Peyer's patch (tissue), 4 donors: ENCODE measurements around the gene ZNF813. TPM values are rescaled to one million over a fixed set of nuclear protein-coding genes. Genes with fewer than 3 reads are reported as not detected.
"Not testable (repeated sequence)": the region's sequence is repeated elsewhere in the genome, so short reads cannot be mapped to it uniquely, and the experiment has no call there.

Experiments
- DNase-seq, 3 donors: peaks; one replicate each; pipeline ENCODE4 v3.0.0-alpha.2; 2017 to 2019
- H3K27ac ChIP-seq, 4 donors: fragments of 200-600 bp; sonication (generic); one replicate each; pipeline ENCODE4 v1.5.1; 2016 to 2019
- H3K27me3 ChIP-seq, 2 donors: fragments of 200-600 bp; sonication (generic); one replicate each; pipeline ENCODE4 v1.5.1; 2019
- H3K36me3 ChIP-seq, 3 donors: fragments of 200-600 bp; sonication (generic); one replicate each; pipeline ENCODE4 v1.5.1; 2016 to 2019
- H3K4me1 ChIP-seq, 4 donors: fragments of 200-600 bp; sonication (generic); one replicate each; pipeline ENCODE4 v1.5.1; 2016 to 2019
- H3K4me3 ChIP-seq, 4 donors: fragments of 200-600 bp; sonication (generic); 1 replicate in 3 of 4; 2 replicates in 1 of 4; pipeline ENCODE4 v1.5.1; 2016 to 2019; ENCODE audit warnings: mild to moderate bottlenecking in 1 of 4
- H3K9me3 ChIP-seq, 4 donors: fragments of 200-600 bp; sonication (generic); one replicate each; pipeline ENCODE4 v1.5.1; 2016 to 2019; ENCODE audit warnings: mild to moderate bottlenecking in 1 of 4
- POLR2A ChIP-seq, 2 donors: fragments of 450-650 bp; IDR thresholded peaks; one replicate each; pipeline ENCODE4 v1.5.1; 2017; ENCODE audit warnings: antibody characterized with exemption in 2 of 2, mild to moderate bottlenecking in 2 of 2, moderate library complexity in 2 of 2
- total RNA-seq, 4 donors: library from RNA; depleted of rRNA; stranded (reverse); fragments of >200 nt; gene quantifications; one replicate each; pipeline ENCODE4 v1.1.0, GENCODE V29; 2016
- TF ChIP-seq, protein P1 (sequence below), 6 experiments: fragments of 450-650 bp in 4 of 6; fragments of 200-600 bp in 2 of 6; sonication (generic) in 1 of 6; IDR thresholded peaks; one replicate each; pipeline ENCODE4 v1.5.1; 2017 to 2019; ENCODE audit warnings: antibody characterized with exemption in 6 of 6, mild to moderate bottlenecking in 3 of 6, moderate library complexity in 1 of 6

ZNF813 gene
- total RNA-seq, 4 donors from 2014 or later, result 3.0 to 27.2 (median 5.8) TPM

DNA sequence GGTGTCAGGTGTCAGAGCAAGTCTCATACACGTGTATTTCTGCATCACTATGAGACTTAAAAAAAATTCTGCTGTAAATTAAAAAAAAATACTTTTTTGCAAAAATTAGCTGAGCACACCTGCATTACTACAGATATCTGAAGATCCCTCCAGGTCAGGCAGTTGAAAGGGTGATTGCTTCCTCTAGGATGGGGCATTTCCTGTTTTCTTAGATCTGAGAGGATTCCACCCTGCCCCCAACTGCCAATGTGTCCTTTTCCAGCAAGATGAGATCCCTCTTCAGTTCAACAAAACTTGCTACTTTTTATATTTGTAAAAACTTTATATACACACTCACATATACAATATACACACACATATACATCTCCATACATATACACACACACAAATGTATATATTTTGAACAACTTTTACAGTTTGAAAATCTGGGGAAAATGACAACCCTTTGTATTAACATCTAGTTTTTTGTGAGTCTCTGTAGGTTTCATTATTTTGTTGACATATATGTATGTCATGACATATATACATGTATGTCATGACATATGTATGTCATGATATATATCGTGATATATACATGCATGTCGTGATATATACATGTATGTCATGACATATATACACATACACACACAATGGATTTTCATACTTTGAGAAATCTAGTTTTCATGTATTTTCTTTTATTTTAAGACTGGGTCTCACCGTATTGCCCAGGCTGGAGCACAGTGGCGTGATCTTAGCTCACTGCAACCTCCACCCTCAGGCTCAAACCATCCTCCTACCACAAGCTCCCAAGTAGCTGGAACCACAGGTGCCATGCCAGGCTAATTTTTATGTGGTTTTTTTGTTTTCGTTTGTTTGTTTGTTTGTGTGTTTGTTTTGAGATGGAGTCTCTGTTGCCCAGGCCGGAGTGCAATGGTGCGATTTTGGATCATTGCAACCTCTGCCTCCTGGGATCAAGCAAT, 17.8 kb downstream of the ZNF813 start:
- TF ChIP-seq, protein P1, sequence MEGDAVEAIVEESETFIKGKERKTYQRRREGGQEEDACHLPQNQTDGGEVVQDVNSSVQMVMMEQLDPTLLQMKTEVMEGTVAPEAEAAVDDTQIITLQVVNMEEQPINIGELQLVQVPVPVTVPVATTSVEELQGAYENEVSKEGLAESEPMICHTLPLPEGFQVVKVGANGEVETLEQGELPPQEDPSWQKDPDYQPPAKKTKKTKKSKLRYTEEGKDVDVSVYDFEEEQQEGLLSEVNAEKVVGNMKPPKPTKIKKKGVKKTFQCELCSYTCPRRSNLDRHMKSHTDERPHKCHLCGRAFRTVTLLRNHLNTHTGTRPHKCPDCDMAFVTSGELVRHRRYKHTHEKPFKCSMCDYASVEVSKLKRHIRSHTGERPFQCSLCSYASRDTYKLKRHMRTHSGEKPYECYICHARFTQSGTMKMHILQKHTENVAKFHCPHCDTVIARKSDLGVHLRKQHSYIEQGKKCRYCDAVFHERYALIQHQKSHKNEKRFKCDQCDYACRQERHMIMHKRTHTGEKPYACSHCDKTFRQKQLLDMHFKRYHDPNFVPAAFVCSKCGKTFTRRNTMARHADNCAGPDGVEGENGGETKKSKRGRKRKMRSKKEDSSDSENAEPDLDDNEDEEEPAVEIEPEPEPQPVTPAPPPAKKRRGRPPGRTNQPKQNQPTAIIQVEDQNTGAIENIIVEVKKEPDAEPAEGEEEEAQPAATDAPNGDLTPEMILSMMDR (IDR thresholded peaks at IDR 0.05), result no peak
- no peak for TF ChIP-seq POLR2A (IDR thresholded peaks at IDR 0.05)
- H3K36me3 ChIP-seq, result peaks cover 0 to 66% (median 0%) of the 10 kb centered on the region in 3 donors
- no peaks in the 10 kb centered on the region for H3K27me3 ChIP-seq
- no peaks in the 10 kb centered on the region for H3K4me1 ChIP-seq
- DNase-seq, result no peak
- H3K27ac ChIP-seq, result no peak overlapping the region
- peaks cover 0 to 63% (median 13%) of the 10 kb centered on the region in 4 donors for H3K9me3 ChIP-seq
- no peak overlapping the region for H3K4me3 ChIP-seq

DNA sequence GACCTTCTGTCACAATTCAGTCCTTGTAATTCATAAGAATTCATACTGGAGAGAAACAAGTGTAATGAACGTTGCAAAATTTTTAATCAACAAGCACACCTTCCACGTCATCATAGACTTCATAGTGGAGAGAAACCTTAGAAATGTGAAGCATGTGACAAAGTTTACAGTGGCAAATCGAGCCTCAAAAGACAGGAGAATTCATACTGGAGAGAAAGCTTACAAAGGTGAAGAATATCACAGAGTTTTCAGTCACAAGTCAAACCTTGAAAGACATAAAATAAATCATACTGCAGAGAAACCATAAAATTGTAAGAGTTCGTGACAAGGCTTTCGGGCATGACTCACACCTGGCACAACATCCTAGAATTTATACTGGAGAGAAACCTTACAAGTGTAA, 24.6 kb downstream of the ZNF813 start:
- Histone ChIP-seq H3K27ac (no peak overlapping the region), H3K4me1 (no peaks in the 10 kb centered on the region), H3K27me3 (no peaks in the 10 kb centered on the region), H3K36me3 (peaks cover 0 to 44% (median 0%) of the 10 kb centered on the region in 3 donors), H3K4me3 (no peak overlapping the region), H3K9me3 (peaks cover 0 to 87% (median 19%) of the 10 kb centered on the region in 4 donors)
- TF ChIP-seq, protein P1 (IDR thresholded peaks at IDR 0.05), result no peak
- TF ChIP-seq POLR2A (IDR thresholded peaks at IDR 0.05), result no peak
- DNase-seq, result no peak

DNA sequence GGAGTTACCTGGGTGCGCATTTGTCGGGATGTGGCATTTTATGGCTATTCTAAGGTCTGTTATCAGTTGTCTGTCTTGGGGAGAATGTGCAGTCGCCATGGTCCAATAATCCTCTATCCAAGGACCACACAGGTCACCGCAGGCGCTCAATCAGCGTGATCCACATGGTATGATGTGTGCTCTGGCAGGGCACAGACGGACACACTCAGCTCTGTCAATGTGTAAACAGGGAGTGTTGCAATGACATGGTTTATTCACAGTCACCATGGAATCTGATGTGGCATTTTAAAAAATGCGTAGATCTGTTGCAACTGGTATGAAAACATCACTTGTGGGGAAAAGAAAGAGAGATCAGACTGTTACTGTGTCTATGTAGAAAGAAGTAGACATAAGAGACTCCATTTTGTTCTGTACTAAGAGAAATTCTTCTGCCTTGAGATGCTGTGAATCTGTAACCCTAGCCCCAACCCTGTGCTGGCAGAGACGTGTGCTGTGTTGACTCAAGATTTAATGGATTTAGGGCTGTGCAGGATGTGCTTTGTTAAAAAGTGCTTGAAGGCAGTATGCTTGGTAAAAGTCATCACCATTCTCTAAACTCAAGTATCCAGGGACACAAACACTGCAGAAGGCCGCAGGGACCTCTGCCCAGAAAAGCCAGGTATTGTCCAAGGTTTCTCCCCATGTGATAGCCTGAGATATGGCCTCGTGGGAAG, 29.9 kb downstream of the ZNF813 start:
- DNase-seq, H3K27me3 ChIP-seq, H3K4me3 ChIP-seq, H3K4me1 ChIP-seq, H3K36me3 ChIP-seq, H3K27ac ChIP-seq: not testable (repeated sequence)
- H3K9me3 ChIP-seq, result peaks cover 0 to 36% (median 9%) of the 10 kb centered on the region in 4 donors

DNA sequence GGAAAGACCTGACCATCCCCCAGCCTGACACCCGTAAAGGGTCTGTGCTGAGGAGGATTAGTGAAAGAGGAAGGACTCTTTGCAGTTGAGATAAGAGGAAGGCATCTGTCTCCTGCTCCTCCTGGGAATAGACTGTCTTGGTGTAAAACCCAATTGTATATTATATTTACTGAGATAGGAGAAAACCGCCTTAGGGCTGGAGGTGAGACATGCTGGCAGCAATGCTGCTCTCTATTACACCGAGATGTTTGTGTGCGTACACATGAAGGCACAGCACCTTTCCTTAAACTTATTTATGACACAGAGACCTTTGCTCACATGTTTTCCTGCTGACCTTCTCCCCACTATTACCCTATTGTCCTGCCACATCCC, 30.5 kb downstream of the ZNF813 start:
- H3K36me3 ChIP-seq, DNase-seq, H3K4me3 ChIP-seq, H3K27ac ChIP-seq, H3K27me3 ChIP-seq, H3K4me1 ChIP-seq: not testable (repeated sequence)
- H3K9me3 ChIP-seq, result peaks cover 0 to 30% (median 6%) of the 10 kb centered on the region in 4 donors

DNA sequence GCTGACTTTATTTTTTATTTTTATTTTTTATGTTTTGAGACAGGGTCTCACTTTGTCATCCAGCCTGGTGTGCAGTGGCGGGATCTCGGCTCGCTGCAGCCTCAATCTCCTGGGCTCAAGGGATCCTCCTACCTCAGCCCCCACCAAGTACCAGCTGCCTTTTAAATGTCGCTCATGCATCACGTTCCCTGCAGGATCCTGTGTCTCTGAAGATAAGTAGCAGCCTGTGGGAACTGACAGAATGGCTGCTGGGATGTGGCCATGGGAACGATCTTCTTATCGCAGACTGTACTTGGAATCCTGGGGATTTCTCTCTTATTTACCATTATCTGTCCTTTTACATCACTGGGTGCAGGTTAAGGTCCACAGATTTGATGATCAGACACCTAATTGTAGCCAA, 35.6 kb downstream of the ZNF813 start:
- not testable (repeated sequence) for H3K27ac ChIP-seq, DNase-seq

DNA sequence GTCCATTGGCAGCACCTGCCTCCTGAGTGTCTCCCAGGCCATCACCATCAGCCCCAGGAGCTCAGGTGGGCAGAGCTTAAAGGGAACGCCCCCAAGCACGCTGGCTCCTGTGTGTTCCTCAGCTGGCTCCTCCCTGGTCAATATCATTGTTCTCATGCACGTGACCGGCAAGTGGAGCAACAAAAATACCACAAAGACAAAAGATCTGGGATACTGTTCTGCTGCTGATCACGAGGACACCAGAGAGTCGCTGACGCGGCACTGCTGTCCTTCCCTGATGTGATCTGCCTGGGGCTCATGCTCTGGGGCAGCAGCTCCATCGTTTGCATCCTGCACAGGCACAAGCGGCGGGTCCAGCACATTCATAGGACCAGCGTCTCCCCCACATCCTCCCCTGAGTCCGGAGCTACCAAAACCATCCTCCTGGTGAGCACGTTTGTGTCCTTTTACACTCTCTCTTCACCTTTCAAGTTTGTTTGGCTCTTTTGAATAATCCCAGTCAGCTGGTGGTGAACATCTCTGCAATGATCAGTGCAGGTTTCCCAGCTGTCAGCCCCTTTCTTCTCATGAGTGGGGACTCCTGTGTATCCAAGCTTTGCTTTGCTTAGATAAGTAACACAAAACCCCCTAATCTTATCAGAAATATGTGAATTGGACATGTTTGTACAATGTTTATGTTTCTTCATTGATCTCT, 36.3 kb downstream of the ZNF813 start:
- not testable (repeated sequence) for H3K9me3 ChIP-seq, H3K27me3 ChIP-seq, H3K36me3 ChIP-seq, H3K4me1 ChIP-seq, DNase-seq, H3K27ac ChIP-seq, H3K4me3 ChIP-seq

More for the DNA sequence above, 35.6 kb downstream of the ZNF813 start:
- not testable (repeated sequence) for H3K27me3 ChIP-seq, H3K4me1 ChIP-seq, H3K4me3 ChIP-seq, H3K9me3 ChIP-seq, H3K36me3 ChIP-seq

DNA sequence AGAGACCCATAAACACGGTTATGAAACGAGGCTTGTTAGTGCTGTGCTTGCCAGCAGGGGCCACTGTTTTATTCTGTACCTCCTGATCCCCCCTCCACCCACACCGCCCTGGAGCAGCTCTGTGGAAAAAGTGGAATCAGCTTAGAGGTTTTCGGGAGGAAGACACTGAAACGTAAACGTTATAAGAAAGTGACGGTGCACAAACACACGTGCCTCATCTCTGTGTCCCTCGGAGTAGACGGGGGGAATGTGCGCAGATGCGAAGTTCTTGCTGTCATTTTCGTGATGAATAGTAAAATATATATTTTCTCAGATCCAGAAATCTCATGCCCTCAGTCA, 36.8 kb downstream of the ZNF813 start:
- DNase-seq, H3K9me3 ChIP-seq, H3K4me1 ChIP-seq, H3K36me3 ChIP-seq, H3K27me3 ChIP-seq: not testable (repeated sequence)
- peak overlapping the region in 1 of 4 donors; percentile 35 for H3K27ac ChIP-seq
- H3K4me3 ChIP-seq, result peak overlapping the region in 1 of 4 donors; percentile 7

DNA sequence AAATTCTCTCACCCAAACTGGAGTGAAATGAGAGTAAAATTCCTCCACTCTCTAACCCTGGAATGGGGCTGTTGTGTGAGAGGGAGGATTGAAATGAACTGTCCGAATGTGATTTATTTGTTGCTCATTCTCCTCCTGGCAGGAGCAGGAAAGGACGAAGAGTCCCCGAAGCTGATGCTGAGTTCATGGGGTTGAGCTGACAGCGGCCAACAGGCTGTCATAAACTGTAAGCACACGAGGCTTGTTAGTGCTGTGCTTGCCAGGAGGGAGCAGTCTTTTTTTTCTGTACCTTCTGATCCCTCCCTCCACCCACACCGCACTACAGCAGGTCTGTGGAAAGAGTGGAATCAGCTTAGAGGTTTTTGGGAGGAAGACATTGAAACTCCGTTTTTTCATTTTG, 37.4 kb downstream of the ZNF813 start:
- no peaks in the 10 kb centered on the region for H3K36me3 ChIP-seq
- H3K27ac ChIP-seq, result peak overlapping the region in 1 of 4 donors; percentile 35
- H3K9me3 ChIP-seq, result no peaks in the 10 kb centered on the region
- no peak for TF ChIP-seq POLR2A (IDR thresholded peaks at IDR 0.05)
- TF ChIP-seq, protein P1 (IDR thresholded peaks at IDR 0.05), result no peak
- H3K4me1 ChIP-seq, result no peaks in the 10 kb centered on the region
- H3K27me3 ChIP-seq, result no peaks in the 10 kb centered on the region
- no peak for DNase-seq
- peak overlapping the region in 1 of 4 donors; percentile 7 for H3K4me3 ChIP-seq
